Measurements from ENCODE around the gene ARHGEF28. TPM values are rescaled to one million over a fixed set of nuclear protein-coding genes. Genes with fewer than 3 reads are reported as not detected.
A peak's percentile ranks its signal among the peaks of the same experiment; 100 is the strongest.

ARHGEF28 gene
- total and polyA plus RNA-seq, 2 experiments from 2014 or later, result 3.5 to 11.2 TPM

DNA sequence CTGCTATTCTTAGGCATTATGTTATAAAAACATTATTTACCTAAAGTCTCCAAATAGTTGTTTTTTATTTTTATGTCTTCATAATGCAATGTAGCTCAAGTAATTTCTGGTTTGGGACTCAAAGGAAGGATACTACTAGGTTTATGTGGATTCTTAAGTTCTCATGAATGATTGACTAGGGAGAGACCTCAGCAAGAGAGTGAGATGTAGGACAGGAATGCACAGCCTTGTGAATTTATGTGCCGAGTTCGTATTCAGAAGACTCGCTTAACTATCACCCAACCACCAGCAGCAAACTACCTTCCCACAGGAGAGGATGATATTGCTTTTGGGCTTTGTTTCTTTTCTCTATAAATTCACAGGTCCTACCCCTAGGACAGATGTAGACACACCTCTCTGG lies 282.9 kb downstream of the ARHGEF28 start:
- H3K4me2 ChIP-seq, result no peak overlapping the region

GRCh38 chr5:73909474-73909873 lies 283.5 kb downstream of the ARHGEF28 start:
- 99% methylated on average over 27 of the region's 27 CpGs for WGBS (ENCODE audit: low lambda C conversion rate, missing lambda C conversion rate)
- Histone ChIP-seq H4K20me1 (ENCODE audit: insufficient read depth, poor library complexity, severe bottlenecking) (no peaks in the 10 kb centered on the region), H3K27ac (no peak overlapping the region), H3K36me3 (replicated peaks; ENCODE audit: insufficient read depth, low read depth) (no peaks in the 10 kb centered on the region), H3K4me1 (ENCODE audit: insufficient read depth) (peaks cover 7% of the 10 kb centered on the region), H2AFZ (no peak overlapping the region), H3K27me3 (no peaks in the 10 kb centered on the region), H3K79me2 (no peaks in the 10 kb centered on the region), H3K4me3 (no peak overlapping the region), H3K4me2 (no peak overlapping the region), H3K9me2 (replicated peaks; ENCODE audit: insufficient read depth) (no peaks in the 10 kb centered on the region), H3K9me3 (ENCODE audit: low read depth) (no peaks in the 10 kb centered on the region)
- TF ChIP-seq EZH2phosphoT487 (IDR thresholded peaks at IDR 0.05; ENCODE audit: low read depth, severe bottlenecking, unreplicated experiment) (no peak), EZH2 (IDR thresholded peaks at IDR 0.05; ENCODE audit: borderline replicate concordance) (no peak), CTCF (IDR thresholded peaks at IDR 0.05; ENCODE audit: poor library complexity) (no peak)
- DNase-seq (ENCODE audit: low spot score), result no peak

More for the DNA sequence above, 282.9 kb downstream of the ARHGEF28 start:
- H3K4me3 ChIP-seq, result no peak overlapping the region
- H4K20me1 ChIP-seq (ENCODE audit: insufficient read depth, poor library complexity, severe bottlenecking), result no peaks in the 10 kb centered on the region
- H3K27me3 ChIP-seq, result no peaks in the 10 kb centered on the region
- 97% methylated on average over 3 of the region's 3 CpGs for WGBS (ENCODE audit: low lambda C conversion rate, missing lambda C conversion rate)
- TF ChIP-seq EZH2phosphoT487 (IDR thresholded peaks at IDR 0.05; ENCODE audit: low read depth, severe bottlenecking, unreplicated experiment) (no peak), CTCF (IDR thresholded peaks at IDR 0.05; ENCODE audit: poor library complexity) (no peak), EZH2 (IDR thresholded peaks at IDR 0.05; ENCODE audit: borderline replicate concordance) (no peak)
- H2AFZ ChIP-seq, result no peak overlapping the region
- no peak overlapping the region for H3K27ac ChIP-seq
- no peaks in the 10 kb centered on the region for H3K36me3 ChIP-seq (replicated peaks; ENCODE audit: insufficient read depth, low read depth)
- no peaks in the 10 kb centered on the region for H3K9me2 ChIP-seq (replicated peaks; ENCODE audit: insufficient read depth)
- H3K9me3 ChIP-seq (ENCODE audit: low read depth), result no peaks in the 10 kb centered on the region
- no peak for DNase-seq (ENCODE audit: low spot score)
- H3K4me1 ChIP-seq (ENCODE audit: insufficient read depth), result peaks cover 7% of the 10 kb centered on the region
- H3K79me2 ChIP-seq, result no peaks in the 10 kb centered on the region

GRCh38 chr5:73911761-73912393 lies 285.9 kb downstream of the ARHGEF28 start:
- no peak overlapping the region for H3K4me3 ChIP-seq
- no peaks in the 10 kb centered on the region for H3K36me3 ChIP-seq (replicated peaks; ENCODE audit: insufficient read depth, low read depth)
- WGBS (ENCODE audit: low lambda C conversion rate, missing lambda C conversion rate), result 53% methylated on average over 4 of the region's 4 CpGs
- no peaks in the 10 kb centered on the region for H3K9me2 ChIP-seq (replicated peaks; ENCODE audit: insufficient read depth)
- H2AFZ ChIP-seq, result no peak overlapping the region
- peaks cover 7% of the 10 kb centered on the region for H3K4me1 ChIP-seq (ENCODE audit: insufficient read depth)
- H4K20me1 ChIP-seq (ENCODE audit: insufficient read depth, poor library complexity, severe bottlenecking), result no peaks in the 10 kb centered on the region
- DNase-seq (ENCODE audit: low spot score), result no peak
- H3K79me2 ChIP-seq, result no peaks in the 10 kb centered on the region
- no peak for TF ChIP-seq EZH2phosphoT487 (IDR thresholded peaks at IDR 0.05; ENCODE audit: low read depth, severe bottlenecking, unreplicated experiment)
- TF ChIP-seq EZH2 (IDR thresholded peaks at IDR 0.05; ENCODE audit: borderline replicate concordance), result no peak
- no peak for TF ChIP-seq CTCF (IDR thresholded peaks at IDR 0.05; ENCODE audit: poor library complexity)
- no peak overlapping the region for H3K27ac ChIP-seq
- no peaks in the 10 kb centered on the region for H3K9me3 ChIP-seq (ENCODE audit: low read depth)
- no peaks in the 10 kb centered on the region for H3K27me3 ChIP-seq
- H3K4me2 ChIP-seq, result peak overlapping the region; percentile 18
